ENCODE results near the gene SLC25A3.
"Not testable (repeated sequence)": the region's sequence is repeated elsewhere in the genome, so short reads cannot be mapped to it uniquely, and the experiment has no call there.

DNA sequence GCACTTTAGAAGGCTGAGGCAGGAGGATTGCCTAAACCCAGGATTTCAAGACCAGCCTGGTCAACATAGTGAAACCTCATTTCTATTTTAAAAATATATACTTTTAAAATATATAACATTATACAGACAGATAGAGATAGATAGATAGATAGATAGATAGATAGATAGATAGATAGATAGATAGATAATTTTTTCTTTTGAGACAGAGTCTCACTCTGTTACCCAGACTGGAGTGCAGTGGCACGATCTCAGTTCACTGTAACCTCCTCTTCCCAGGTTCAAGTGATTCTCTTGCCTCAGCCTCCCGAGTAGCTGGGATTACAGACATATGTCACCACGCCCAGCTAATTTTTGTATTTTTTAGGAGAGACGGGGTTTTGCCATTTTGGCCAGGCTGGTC is 35.4 kb upstream of the SLC25A3 start:
- TF ChIP-seq POLR2AphosphoS5 (IDR thresholded peaks at IDR 0.05; ENCODE audit: control insufficient read depth, insufficient read depth, low read depth, low read length), result not testable (repeated sequence)
- TF ChIP-seq, protein P1, sequence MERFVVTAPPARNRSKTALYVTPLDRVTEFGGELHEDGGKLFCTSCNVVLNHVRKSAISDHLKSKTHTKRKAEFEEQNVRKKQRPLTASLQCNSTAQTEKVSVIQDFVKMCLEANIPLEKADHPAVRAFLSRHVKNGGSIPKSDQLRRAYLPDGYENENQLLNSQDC (CRISPR knock-in tag; IDR thresholded peaks at IDR 0.05), result not testable (repeated sequence)

Measured in K562 (cell line).